ENCODE data around the gene FRMD4A. TPM values are rescaled to one million over a fixed set of nuclear protein-coding genes. Genes with fewer than 3 reads are reported as not detected.
"Not testable (repeated sequence)": the region's sequence is repeated elsewhere in the genome, so short reads cannot be mapped to it uniquely, and the experiment has no call there.

The FRMD4A gene
- polyA plus RNA-seq, 1 of the 3 experiments (the other 2 are of a cell fraction), result 37.7 TPM

DNA sequence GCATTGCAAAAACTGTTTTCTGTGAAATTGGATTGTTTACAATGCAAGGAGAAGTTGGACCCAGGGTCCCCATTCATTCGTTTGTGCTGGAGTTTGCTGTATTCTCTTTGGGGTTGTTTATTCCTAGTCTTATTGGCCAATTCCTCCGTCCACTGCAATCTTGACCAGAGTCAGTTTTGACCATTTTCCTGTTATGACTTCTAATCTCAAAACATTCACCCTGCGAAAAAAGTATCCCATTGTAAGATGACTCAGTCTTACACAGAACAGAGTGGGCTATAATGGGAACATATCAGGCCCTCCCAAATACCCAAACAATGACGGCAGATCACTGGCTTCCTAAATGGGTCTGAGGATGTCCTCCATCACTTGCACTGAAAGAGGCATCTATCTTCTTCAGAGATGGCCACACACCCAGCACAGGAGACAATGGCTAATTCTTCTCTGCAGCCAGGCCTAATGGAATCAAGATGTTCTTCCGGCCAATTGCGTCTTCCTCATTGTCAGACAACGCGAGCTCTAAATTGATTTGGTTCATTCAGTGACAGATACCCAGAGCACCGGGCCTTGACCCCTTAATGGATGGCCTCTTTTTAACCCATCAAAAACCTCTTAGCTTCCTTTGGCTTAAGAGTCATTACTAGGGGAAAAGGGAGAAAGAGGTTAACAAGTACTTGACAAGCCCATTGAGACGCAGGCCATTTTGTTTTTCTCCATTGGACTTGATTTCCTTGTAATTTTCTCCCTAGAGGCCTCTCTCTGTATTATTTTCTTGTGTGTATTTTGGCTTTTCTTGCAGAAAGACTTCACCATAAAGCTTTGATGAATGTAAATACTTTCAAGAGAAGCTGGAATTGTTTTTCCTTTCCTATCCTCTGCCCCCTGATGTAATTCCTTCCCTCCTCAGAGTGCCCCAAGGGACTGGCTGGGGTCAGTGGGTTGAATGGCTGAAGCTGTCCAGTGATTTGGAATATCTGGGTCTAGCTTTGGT lies 614.3 kb downstream of the FRMD4A start (continued):
- TF ChIP-seq, protein P1, sequence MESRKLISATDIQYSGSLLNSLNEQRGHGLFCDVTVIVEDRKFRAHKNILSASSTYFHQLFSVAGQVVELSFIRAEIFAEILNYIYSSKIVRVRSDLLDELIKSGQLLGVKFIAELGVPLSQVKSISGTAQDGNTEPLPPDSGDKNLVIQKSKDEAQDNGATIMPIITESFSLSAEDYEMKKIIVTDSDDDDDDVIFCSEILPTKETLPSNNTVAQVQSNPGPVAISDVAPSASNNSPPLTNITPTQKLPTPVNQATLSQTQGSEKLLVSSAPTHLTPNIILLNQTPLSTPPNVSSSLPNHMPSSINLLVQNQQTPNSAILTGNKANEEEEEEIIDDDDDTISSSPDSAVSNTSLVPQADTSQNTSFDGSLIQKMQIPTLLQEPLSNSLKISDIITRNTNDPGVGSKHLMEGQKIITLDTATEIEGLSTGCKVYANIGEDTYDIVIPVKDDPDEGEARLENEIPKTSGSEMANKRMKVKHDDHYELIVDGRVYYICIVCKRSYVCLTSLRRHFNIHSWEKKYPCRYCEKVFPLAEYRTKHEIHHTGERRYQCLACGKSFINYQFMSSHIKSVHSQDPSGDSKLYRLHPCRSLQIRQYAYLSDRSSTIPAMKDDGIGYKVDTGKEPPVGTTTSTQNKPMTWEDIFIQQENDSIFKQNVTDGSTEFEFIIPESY (IDR thresholded peaks at IDR 0.05; ENCODE audit: borderline replicate concordance, low read depth), result 0 out of 2 replicates have a peak, but pooled peaks have one; percentile 33
- TF ChIP-seq SMC3 (IDR thresholded peaks at IDR 0.05; ENCODE audit: low read depth, low read length) (no peak), RCOR1 (IDR thresholded peaks at IDR 0.05; ENCODE audit: low read length) (0 out of 2 replicates have a peak, but pooled peaks have one; percentile 23), GATA2 (CRISPR knock-in tag; IDR thresholded peaks at IDR 0.05) (no peak), FOSL2 (IDR thresholded peaks at IDR 0.05; ENCODE audit: borderline replicate concordance, low read depth) (peak; percentile 91), RAD21 (IDR thresholded peaks at IDR 0.05; ENCODE audit: low read length) (no peak), FOXM1 (IDR thresholded peaks at IDR 0.05; ENCODE audit: low read depth) (peak; percentile 65; the same call in 1 of the 2 replicates), CHD2 (IDR thresholded peaks at IDR 0.05; ENCODE audit: low read length, partially characterized antibody) (no peak), YY1 (IDR thresholded peaks at IDR 0.05; ENCODE audit: low read depth) (peak; percentile 81), TCF12 (IDR thresholded peaks at IDR 0.05) (peak; percentile 98), TEAD4 (IDR thresholded peaks at IDR 0.05; ENCODE audit: borderline replicate concordance, insufficient read depth) (peak; percentile 84; the same call in 1 of the 2 replicates), TAF1 (IDR thresholded peaks at IDR 0.05; ENCODE audit: borderline replicate concordance, low read depth, low read length) (no peak)
- TF ChIP-seq, protein P2, sequence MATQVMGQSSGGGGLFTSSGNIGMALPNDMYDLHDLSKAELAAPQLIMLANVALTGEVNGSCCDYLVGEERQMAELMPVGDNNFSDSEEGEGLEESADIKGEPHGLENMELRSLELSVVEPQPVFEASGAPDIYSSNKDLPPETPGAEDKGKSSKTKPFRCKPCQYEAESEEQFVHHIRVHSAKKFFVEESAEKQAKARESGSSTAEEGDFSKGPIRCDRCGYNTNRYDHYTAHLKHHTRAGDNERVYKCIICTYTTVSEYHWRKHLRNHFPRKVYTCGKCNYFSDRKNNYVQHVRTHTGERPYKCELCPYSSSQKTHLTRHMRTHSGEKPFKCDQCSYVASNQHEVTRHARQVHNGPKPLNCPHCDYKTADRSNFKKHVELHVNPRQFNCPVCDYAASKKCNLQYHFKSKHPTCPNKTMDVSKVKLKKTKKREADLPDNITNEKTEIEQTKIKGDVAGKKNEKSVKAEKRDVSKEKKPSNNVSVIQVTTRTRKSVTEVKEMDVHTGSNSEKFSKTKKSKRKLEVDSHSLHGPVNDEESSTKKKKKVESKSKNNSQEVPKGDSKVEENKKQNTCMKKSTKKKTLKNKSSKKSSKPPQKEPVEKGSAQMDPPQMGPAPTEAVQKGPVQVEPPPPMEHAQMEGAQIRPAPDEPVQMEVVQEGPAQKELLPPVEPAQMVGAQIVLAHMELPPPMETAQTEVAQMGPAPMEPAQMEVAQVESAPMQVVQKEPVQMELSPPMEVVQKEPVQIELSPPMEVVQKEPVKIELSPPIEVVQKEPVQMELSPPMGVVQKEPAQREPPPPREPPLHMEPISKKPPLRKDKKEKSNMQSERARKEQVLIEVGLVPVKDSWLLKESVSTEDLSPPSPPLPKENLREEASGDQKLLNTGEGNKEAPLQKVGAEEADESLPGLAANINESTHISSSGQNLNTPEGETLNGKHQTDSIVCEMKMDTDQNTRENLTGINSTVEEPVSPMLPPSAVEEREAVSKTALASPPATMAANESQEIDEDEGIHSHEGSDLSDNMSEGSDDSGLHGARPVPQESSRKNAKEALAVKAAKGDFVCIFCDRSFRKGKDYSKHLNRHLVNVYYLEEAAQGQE (IDR thresholded peaks at IDR 0.05; ENCODE audit: low read depth, low read length), result no peak
- TF ChIP-seq, protein P3, sequence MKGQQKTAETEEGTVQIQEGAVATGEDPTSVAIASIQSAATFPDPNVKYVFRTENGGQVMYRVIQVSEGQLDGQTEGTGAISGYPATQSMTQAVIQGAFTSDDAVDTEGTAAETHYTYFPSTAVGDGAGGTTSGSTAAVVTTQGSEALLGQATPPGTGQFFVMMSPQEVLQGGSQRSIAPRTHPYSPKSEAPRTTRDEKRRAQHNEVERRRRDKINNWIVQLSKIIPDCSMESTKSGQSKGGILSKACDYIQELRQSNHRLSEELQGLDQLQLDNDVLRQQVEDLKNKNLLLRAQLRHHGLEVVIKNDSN (IDR thresholded peaks at IDR 0.05; ENCODE audit: borderline replicate concordance, low read depth), result no peak
- TF ChIP-seq, protein P4, sequence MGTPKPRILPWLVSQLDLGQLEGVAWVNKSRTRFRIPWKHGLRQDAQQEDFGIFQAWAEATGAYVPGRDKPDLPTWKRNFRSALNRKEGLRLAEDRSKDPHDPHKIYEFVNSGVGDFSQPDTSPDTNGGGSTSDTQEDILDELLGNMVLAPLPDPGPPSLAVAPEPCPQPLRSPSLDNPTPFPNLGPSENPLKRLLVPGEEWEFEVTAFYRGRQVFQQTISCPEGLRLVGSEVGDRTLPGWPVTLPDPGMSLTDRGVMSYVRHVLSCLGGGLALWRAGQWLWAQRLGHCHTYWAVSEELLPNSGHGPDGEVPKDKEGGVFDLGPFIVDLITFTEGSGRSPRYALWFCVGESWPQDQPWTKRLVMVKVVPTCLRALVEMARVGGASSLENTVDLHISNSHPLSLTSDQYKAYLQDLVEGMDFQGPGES (IDR thresholded peaks at IDR 0.05; ENCODE audit: low read depth, low read length), result no peak
- TF ChIP-seq, protein P5, sequence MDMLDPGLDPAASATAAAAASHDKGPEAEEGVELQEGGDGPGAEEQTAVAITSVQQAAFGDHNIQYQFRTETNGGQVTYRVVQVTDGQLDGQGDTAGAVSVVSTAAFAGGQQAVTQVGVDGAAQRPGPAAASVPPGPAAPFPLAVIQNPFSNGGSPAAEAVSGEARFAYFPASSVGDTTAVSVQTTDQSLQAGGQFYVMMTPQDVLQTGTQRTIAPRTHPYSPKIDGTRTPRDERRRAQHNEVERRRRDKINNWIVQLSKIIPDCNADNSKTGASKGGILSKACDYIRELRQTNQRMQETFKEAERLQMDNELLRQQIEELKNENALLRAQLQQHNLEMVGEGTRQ (IDR thresholded peaks at IDR 0.05; ENCODE audit: borderline replicate concordance, low read depth, low read length), result no peak

DNA sequence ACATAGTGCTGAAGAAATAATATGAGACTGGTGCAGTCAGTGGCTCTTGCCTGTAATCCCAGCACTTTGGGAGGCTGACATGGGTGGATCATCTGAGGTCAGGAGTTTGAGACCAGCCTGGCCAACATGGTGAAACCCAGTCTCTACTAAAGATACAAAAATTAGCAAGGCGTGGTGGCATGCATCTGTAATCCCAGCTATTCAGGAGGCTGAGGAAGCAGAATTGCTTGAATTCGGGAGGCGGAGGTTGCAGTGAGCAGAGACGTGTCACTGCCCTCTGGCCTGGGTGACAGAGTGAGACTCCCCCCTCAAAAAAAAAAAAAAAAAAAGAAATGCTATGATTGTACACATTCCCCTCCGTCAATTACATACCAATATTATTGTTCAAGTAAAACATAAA lies 615.1 kb downstream of the FRMD4A start:
- Histone ChIP-seq H3K27ac (ENCODE audit: low read depth in 2 of 2, low read length in 1 of 2) (peak overlapping the region; percentile 50 to 96; a peak in 3 of 4 replicates), H3K4me1 (ENCODE audit: control insufficient read depth in 1 of 2, insufficient read depth in 2 of 2, low read depth in 1 of 2, low read length in 1 of 2) (peaks cover 12 to 51% of the 10 kb centered on the region in 2 experiments), H3K79me2 (ENCODE audit: insufficient read depth) (peaks cover 11% of the 10 kb centered on the region), H3F3A (replicated peaks; ENCODE audit: insufficient read depth) (peaks cover 69% of the 10 kb centered on the region), H3K9ac (peak overlapping the region; percentile 4; the same call in 1 of the 2 replicates), H3K4me2 (peak overlapping the region; percentile 39; the same call in 1 of the 2 replicates)
- POLR2A ChIA-PET; H3K36me3 ChIP-seq (replicated peaks in 1 of 2; ENCODE audit: control insufficient read depth in 1 of 2, insufficient read depth in 2 of 2, low read length in 1 of 2); H3K9me2 ChIP-seq; H4K20me1 ChIP-seq (ENCODE audit: insufficient read depth); H3K4me3 ChIP-seq (ENCODE audit: low read depth in 2 of 2, low read length in 1 of 2); H3K9me3 ChIP-seq; CTCF ChIA-PET; H2AFZ ChIP-seq (ENCODE audit: low read depth); H3K27me3 ChIP-seq (ENCODE audit: insufficient read depth); DNase-seq: not testable (repeated sequence)
- WGBS (ENCODE audit: low lambda C conversion rate), result 57% methylated on average over 5 of the region's 5 CpGs
